Activated B cell treated with CpG ODN at 0.5 μM for 24 hours (primary cell): ENCODE measurements around the gene CTSW. TPM values are rescaled to one million over a fixed set of nuclear protein-coding genes. Genes with fewer than 3 reads are reported as not detected.
A peak's percentile ranks its signal among the peaks of the same experiment; 100 is the strongest.

ENCODE experiments used
- ATAC-seq: fragments of 200-7000 bp; cut with Tn5 transposase; one replicate; pipeline ENCODE4 v1.10.0; 2021; ENCODE audit warnings: low read depth, mild to moderate bottlenecking, moderate library complexity
- CTCF ChIA-PET: fragments of 350-600 bp; sonication (Branson Sonifier 250); formaldehyde crosslinking; loops from one replicate; lab custom pipeline; 2021; ENCODE audit warnings: antibody characterized with exemption; lab: Charles Lee
- POLR2A ChIA-PET: fragments of 350-600 bp; sonication (Branson Sonifier 250); formaldehyde crosslinking; loops from one replicate; lab custom pipeline; 2021; ENCODE audit warnings: antibody characterized with exemption; lab: Charles Lee
- DNase-seq: peaks from one replicate; pipeline ENCODE4 v3.0.0; 2022
- H3K27ac Mint-ChIP-seq: one replicate; pipeline ENCODE4 v1.8.0; 2020; ENCODE audit warnings: mixed read lengths
- H3K27me3 Mint-ChIP-seq: one replicate; pipeline ENCODE4 v1.8.0; 2021; ENCODE audit warnings: mixed read lengths
- H3K36me3 Mint-ChIP-seq: one replicate; pipeline ENCODE4 v1.8.0; 2021; ENCODE audit warnings: low read depth, mixed read lengths
- H3K4me1 Mint-ChIP-seq: one replicate; pipeline ENCODE4 v1.8.0; 2021; ENCODE audit warnings: mixed read lengths
- H3K4me3 Mint-ChIP-seq: one replicate; pipeline ENCODE4 v1.8.0; 2020; ENCODE audit warnings: mild to moderate bottlenecking, mixed read lengths
- H3K9me3 Mint-ChIP-seq: one replicate; pipeline ENCODE4 v1.8.0; 2020; ENCODE audit warnings: mixed read lengths
- intact Hi-C: fragments of 100-400 bp; cut with micrococcal nuclease; formaldehyde crosslinking; loops from one replicate; pipeline ENCODE4 v1.15.1; 2024
- total RNA-seq: library from RNA; stranded (reverse); gene quantifications from 2 replicates; pipeline ENCODE4 v1.2.3, GENCODE V29; 2022
- TF ChIP-seq, protein P1 (sequence below): fragments of 200-600 bp; IDR thresholded peaks from one replicate; pipeline ENCODE4 v1.8.0; 2022; ENCODE audit warnings: antibody characterized with exemption, mild to moderate bottlenecking

CTSW gene
- total RNA-seq, 1 donor from 2014 or later = 0.93 TPM

DNA sequence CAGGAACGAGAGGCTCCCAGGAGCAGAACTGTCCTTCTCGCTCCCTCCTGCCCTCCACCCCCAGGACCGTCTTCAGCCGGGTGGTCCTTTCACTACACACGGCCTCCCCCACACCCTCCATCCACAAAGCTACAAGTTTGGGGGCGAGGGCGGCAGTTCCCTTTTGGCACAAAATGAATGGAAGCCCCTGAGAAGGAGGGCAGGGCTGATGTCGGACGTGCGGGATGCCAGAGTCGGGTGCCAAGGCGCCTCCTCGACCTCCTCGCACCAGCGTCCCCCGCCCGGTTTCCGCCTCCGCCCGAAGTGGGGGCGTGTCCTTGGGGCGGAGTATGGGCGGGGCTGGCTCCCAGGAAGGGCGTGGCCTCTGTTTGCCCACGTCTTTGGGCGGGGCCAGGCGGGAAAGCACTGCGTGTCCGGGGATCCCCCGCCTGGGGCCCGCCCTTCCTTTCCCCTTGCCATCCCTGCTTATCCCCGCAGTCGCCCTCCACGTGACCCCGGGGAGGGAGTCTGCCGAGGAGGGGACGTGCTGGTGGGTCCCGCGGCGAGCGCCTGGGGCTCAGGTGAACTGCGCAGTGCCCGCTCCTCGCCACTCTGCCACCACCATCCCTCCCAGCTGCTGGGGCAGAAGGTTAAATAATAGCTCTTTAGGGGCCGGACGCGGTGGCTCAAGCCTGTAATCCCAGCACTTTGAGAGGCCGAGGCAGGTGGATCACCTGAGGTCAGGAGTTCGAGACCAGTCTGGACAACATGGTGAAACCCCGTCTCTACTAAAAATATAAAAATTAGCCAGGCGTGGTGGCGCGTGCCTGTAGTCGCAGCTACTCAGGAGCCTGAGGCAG is 6.1 kb upstream of the CTSW start:
- ATAC-seq (peak; percentile 95), DNase-seq (peak; percentile 99)
- Mint-ChIP-seq H3K36me3 (no peaks in the 10 kb centered on the region), H3K4me3 (peak overlapping the region; percentile 90), H3K27me3 (peaks cover 5% of the 10 kb centered on the region), H3K27ac (peak overlapping the region; percentile 88), H3K9me3 (no peaks in the 10 kb centered on the region), H3K4me1 (peaks cover 20% of the 10 kb centered on the region)
- TF ChIP-seq, protein P1, sequence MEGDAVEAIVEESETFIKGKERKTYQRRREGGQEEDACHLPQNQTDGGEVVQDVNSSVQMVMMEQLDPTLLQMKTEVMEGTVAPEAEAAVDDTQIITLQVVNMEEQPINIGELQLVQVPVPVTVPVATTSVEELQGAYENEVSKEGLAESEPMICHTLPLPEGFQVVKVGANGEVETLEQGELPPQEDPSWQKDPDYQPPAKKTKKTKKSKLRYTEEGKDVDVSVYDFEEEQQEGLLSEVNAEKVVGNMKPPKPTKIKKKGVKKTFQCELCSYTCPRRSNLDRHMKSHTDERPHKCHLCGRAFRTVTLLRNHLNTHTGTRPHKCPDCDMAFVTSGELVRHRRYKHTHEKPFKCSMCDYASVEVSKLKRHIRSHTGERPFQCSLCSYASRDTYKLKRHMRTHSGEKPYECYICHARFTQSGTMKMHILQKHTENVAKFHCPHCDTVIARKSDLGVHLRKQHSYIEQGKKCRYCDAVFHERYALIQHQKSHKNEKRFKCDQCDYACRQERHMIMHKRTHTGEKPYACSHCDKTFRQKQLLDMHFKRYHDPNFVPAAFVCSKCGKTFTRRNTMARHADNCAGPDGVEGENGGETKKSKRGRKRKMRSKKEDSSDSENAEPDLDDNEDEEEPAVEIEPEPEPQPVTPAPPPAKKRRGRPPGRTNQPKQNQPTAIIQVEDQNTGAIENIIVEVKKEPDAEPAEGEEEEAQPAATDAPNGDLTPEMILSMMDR = no peak
- intact Hi-C loops = loop anchor here (2.0 kb wide), 2 partner anchors 15 kb away; partner anchors contain the start of genes CFL1 and FIBP
- CTCF ChIA-PET = interaction anchor here (1.1 to 2.1 kb wide), 4 partner anchors 11 to 438 kb away, joined by 3 to 25 read pairs (median 15); partner anchors contain the start of genes CCDC85B, FIBP and MUS81
- POLR2A ChIA-PET = interaction anchor here (0.5 to 2.2 kb wide), 19 partner anchors 12 to 1094 kb away, joined by 3 to 47 read pairs (median 6); partner anchors contain the start of genes C11orf68, CCDC85B, CFL1 and FIBP

DNA sequence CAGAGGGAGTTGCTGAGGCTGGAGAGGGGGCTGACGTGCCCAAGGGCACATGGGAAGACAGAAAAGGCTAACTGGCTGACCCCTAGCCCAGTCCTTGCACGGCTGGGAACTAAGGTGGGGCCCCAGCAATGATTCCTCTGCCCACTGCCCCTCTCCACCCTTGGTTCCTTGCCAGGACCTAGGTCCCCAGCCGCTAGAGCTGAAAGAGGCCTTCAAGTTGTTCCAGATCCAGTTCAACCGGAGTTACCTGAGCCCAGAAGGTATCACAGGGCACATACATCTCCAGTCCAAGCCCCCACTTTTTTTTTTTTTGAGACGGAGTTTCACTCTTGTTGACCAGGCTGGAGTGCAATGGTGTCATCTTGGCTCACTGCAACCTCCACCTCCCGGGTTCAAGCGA is 390 bp downstream of the CTSW start:
- ChIA-PET POLR2A (interaction anchor here (1.1 kb wide), 1 partner anchor 21 kb away, joined by 4 read pairs; no protein-coding TSS in a partner anchor), CTCF (no interaction called here)
- DNase-seq = no peak
- H3K27ac Mint-ChIP-seq = no peak overlapping the region
- peaks cover 27% of the 10 kb centered on the region for H3K36me3 Mint-ChIP-seq
- intact Hi-C loops = loop anchor here (10.0 kb wide), 1 partner anchor 255 kb away; no protein-coding TSS in a partner anchor
- no peak for ATAC-seq
- TF ChIP-seq, protein P1 = no peak
- H3K4me3 Mint-ChIP-seq = no peak overlapping the region
- no peaks in the 10 kb centered on the region for H3K9me3 Mint-ChIP-seq
- no peaks in the 10 kb centered on the region for H3K27me3 Mint-ChIP-seq
- H3K4me1 Mint-ChIP-seq = peaks cover 23% of the 10 kb centered on the region

GRCh38 chr11:65880844-65881421 is 1.3 kb downstream of the CTSW start:
- intact Hi-C loops = loop anchor here (10.0 kb wide), 1 partner anchor 254 kb away; no protein-coding TSS in a partner anchor
- Mint-ChIP-seq H3K36me3 (peaks cover 34% of the 10 kb centered on the region), H3K27me3 (no peaks in the 10 kb centered on the region), H3K4me1 (peaks cover 28% of the 10 kb centered on the region), H3K4me3 (no peak overlapping the region), H3K27ac (no peak overlapping the region), H3K9me3 (no peaks in the 10 kb centered on the region)
- ATAC-seq (no peak), DNase-seq (no peak)
- POLR2A ChIA-PET = interaction anchor here (0.5 to 1.8 kb wide), 5 partner anchors 9 to 115 kb away, joined by 3 to 7 read pairs (median 5); partner anchors contain the start of genes CCDC85B and MUS81
- CTCF ChIA-PET = interaction anchor here (1.8 kb wide), 1 partner anchor 21 kb away, joined by 4 read pairs; the partner anchor contains the start of gene MUS81
- TF ChIP-seq, protein P1 = no peak

DNA sequence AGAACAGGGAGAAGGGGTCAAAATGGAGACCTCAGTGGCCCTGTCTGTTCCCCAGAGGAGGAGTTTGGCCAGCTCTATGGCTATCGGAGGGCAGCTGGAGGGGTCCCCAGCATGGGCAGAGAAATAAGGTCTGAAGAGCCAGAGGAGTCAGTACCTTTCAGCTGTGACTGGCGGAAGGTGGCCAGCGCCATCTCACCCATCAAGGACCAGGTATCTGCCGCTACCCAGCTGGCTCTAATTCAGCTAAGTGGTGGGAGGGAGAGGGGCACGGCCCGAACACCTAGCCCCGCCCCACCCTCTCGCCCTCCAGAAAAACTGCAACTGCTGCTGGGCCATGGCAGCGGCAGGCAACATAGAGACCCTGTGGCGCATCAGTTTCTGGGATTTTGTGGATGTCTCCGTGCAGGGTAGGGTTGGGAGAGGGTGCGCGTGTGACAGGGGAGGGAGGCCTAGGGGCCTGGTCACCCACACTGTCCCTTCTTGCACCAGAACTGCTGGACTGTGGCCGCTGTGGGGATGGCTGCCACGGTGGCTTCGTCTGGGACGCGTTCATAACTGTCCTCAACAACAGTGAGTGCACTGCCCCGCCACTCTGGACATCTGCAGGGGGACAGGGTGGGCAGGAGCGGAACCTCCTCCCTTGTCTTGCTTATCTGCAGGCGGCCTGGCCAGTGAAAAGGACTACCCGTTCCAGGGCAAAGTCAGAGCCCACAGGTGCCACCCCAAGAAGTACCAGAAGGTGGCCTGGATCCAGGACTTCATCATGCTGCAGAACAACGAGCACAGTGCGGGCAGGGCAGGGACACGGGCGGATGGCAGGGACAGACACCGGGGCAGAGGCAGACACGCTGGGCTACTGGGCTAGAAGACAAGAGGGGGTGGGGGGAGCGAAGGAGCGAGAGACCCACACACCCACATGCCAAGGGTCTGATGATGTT is 2.8 kb downstream of the CTSW start:
- ATAC-seq = no peak
- DNase-seq = no peak
- H3K27me3 Mint-ChIP-seq = no peaks in the 10 kb centered on the region
- H3K27ac Mint-ChIP-seq = no peak overlapping the region
- TF ChIP-seq, protein P1 = no peak
- intact Hi-C loops = loop anchor here (10.0 kb wide), 1 partner anchor 252 kb away; no protein-coding TSS in a partner anchor
- ChIA-PET POLR2A (interaction anchor here (0.6 to 1.8 kb wide), 2 partner anchors 23 to 1067 kb away, joined by 3 to 7 read pairs; partner anchors contain the start of gene MUS81), CTCF (interaction anchor here (0.7 to 1.8 kb wide), 2 partner anchors 9 to 22 kb away, joined by 3 to 4 read pairs; partner anchors contain the start of genes CCDC85B and MUS81)
- no peak overlapping the region for H3K4me3 Mint-ChIP-seq
- no peaks in the 10 kb centered on the region for H3K9me3 Mint-ChIP-seq
- H3K4me1 Mint-ChIP-seq = peaks cover 38% of the 10 kb centered on the region
- peaks cover 45% of the 10 kb centered on the region for H3K36me3 Mint-ChIP-seq
